ACC112 (cell line): ENCODE measurements around the gene IL32.
A peak's percentile ranks its signal among the peaks of the same experiment; 100 is the strongest.

Source experiments
- H2AFZ ChIP-seq: fragments of 200-600 bp; sonication (generic); one replicate; pipeline ENCODE4 v1.6.0; 2017; ENCODE audit warnings: antibody characterized with exemption, low read length; ENCODE audit not compliant: unreplicated experiment
- H3K27ac ChIP-seq: fragments of 200-600 bp; sonication (generic); 2 replicates; pipeline ENCODE4 v1.5.1; 2014; ENCODE audit warnings: low read depth, mild to moderate bottlenecking, antibody characterized with exemption, low read length, moderate library complexity
- H3K27me3 ChIP-seq: fragments of 200-600 bp; sonication (generic); 2 replicates; pipeline ENCODE4 v1.6.1; 2014; ENCODE audit warnings: mild to moderate bottlenecking, antibody characterized with exemption, low read length, moderate library complexity, mixed read lengths; ENCODE audit not compliant: insufficient read depth
- H3K36me3 ChIP-seq: fragments of 200-600 bp; sonication (generic); 2 replicates; pipeline ENCODE4 v1.6.1; 2016; ENCODE audit warnings: mild to moderate bottlenecking, antibody characterized with exemption, low read length, moderate library complexity, mixed read lengths; ENCODE audit not compliant: insufficient read depth
- H3K4me1 ChIP-seq: fragments of 200-600 bp; sonication (generic); one replicate; pipeline ENCODE4 v1.6.1; 2016; ENCODE audit warnings: low read length, mixed read lengths; ENCODE audit not compliant: insufficient read depth, unreplicated experiment, control insufficient read depth
- H3K4me3 ChIP-seq: fragments of 200-600 bp; sonication (generic); 2 replicates; pipeline ENCODE4 v1.5.1; 2014; ENCODE audit warnings: mild to moderate bottlenecking, low read depth, low read length
- H3K79me2 ChIP-seq: fragments of 200-600 bp; sonication (generic); one replicate; pipeline ENCODE4 v1.6.0; 2016; ENCODE audit warnings: low read length; ENCODE audit not compliant: control insufficient read depth, unreplicated experiment, insufficient read depth

Gene IL32

DNA sequence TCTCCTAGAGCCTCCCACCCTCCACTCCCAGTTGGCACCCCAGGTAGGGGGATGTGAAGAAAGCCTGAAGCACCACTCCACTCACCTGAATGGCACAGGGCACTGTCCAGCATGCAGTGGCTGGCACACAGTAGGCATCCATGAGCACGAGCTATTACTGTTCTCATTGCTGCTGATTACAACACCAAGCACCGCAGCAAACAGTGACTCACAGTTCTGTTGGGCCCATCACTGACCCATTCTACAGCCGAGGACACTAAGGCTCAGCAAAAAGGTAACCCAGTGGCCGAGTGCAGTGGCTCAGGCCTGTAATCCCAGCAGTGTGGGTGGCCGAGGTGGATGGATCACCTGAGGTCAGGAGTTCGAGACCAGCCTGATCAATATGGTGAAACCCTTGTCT lies 30.9 kb downstream of the IL32 start:
- Histone ChIP-seq H3K36me3 (no peaks in the 10 kb centered on the region), H3K4me3 (no peak overlapping the region)

DNA sequence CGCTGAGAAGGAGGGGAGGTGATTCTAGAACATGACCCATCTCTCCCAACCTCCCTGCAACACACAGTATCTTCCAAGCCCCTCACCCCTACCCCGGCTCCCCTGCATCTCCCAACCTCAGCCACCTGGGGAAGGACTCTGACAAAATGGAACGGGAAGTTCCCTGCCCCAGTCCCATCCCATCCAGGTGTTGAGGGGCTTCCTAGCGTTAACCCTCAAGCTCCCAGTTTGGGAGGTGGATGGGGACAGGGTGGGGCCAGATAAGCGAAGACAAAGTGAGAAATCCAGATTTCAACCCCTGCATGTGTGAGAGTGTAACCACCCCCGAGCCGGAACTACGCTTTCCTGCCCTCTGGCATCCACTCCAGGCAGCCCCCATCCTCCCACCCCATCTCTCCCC lies 31.8 kb downstream of the IL32 start:
- no peak overlapping the region for H2AFZ ChIP-seq
- H3K27ac ChIP-seq = no peak overlapping the region
- H3K27me3 ChIP-seq = peaks cover 9% of the 10 kb centered on the region
- H3K36me3 ChIP-seq = no peaks in the 10 kb centered on the region
- H3K79me2 ChIP-seq = no peaks in the 10 kb centered on the region
- no peak overlapping the region for H3K4me3 ChIP-seq
- peaks cover 6% of the 10 kb centered on the region for H3K4me1 ChIP-seq

More for the DNA sequence above, 30.9 kb downstream of the IL32 start:
- Histone ChIP-seq H3K4me1 (peaks cover 6% of the 10 kb centered on the region), H3K27ac (no peak overlapping the region), H2AFZ (no peak overlapping the region), H3K79me2 (no peaks in the 10 kb centered on the region), H3K27me3 (peaks cover 13% of the 10 kb centered on the region)

DNA sequence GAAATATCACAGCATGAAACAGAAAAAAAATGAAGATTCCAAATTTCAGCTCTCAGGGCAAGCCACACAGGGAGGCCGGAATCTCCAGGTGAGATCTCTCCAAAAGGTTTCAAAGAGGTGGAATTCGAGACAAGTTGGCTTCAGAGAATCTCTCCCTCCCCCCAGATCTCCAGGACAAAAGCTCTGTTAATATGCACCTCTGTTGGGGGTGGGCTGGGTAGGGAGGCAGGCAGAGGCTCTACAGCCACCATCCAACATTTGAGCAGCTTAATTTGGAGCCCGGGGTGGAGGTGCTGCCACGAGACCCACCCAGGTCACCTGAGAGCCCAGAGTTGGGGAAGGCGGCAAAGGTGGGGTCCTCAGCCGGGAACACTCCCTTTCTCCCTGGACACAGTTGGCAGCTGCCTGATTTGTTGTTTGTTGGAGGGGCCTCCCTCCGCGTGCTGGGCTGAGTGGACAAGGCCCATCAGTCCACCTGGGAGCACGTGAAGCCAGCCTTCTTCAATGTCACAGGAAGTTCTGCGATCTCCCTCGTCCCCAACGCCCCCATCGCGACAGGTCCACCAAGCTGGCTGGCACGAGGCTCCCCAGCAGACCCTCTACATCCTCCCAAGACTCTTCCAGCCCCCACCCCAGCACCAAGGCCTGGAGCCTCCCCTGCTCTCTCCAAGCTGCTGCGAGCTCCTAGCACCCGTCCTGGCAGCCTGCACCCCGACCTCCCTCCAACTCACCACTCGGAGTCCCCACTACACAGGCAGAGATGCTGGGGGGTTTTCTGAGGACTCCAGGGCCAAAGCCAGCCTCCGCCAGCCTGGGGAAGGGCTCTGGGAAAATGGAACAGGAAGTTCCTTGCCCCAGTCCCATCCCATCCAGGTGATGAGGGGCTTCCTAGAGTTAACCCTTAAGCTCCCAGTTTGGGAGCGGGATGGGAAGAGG lies 33.3 kb downstream of the IL32 start, which contains the start of gene ZSCAN10:
ZSCAN10 (minus strand) TSS at position 836 of the 936 bp plus-strand sequence. CDS start 6,357 bp downstream, outside the sequence.
- peak within 1 kb of the TSS; percentile 66 for H3K4me3 ChIP-seq

DNA sequence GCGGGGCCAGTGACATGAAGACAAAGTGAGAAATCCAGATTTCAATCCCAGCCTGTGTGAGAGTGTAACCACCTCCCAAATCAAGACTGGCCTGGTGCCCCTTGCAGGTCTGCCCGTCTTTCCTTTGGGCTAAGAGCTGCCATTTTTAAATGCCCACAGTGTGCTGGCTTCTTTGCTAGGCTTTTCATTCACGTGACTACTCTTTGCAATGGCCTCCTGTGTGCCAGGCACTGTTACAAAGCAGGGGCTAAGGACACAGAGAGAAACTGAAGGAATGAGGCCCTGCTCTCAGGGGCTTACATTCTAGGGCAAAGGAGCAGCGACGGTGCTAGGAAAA lies 33.9 kb downstream of the IL32 start:
- no peak overlapping the region; the same call in 1 of the 2 replicates for H3K4me3 ChIP-seq
- H2AFZ ChIP-seq = no peak overlapping the region
- no peaks in the 10 kb centered on the region for H3K36me3 ChIP-seq
- peaks cover 3% of the 10 kb centered on the region; the same call in 1 of the 2 replicates for H3K27me3 ChIP-seq
- H3K27ac ChIP-seq = no peak overlapping the region
- H3K79me2 ChIP-seq = no peaks in the 10 kb centered on the region
- H3K4me1 ChIP-seq = peaks cover 6% of the 10 kb centered on the region

More for the DNA sequence above, 33.3 kb downstream of the IL32 start, which contains the start of gene ZSCAN10:
- Histone ChIP-seq H3K27ac (no peak within 1 kb of the TSS), H3K4me1 (peaks cover 6% of the 10 kb centered on the region), H3K79me2 (no peaks in the 10 kb centered on the region), H3K36me3 (no peaks in the 10 kb centered on the region), H3K27me3 (peaks cover 3% of the 10 kb centered on the region; the same call in 1 of the 2 replicates), H2AFZ (peak within 1 kb of the TSS; percentile 75)

DNA sequence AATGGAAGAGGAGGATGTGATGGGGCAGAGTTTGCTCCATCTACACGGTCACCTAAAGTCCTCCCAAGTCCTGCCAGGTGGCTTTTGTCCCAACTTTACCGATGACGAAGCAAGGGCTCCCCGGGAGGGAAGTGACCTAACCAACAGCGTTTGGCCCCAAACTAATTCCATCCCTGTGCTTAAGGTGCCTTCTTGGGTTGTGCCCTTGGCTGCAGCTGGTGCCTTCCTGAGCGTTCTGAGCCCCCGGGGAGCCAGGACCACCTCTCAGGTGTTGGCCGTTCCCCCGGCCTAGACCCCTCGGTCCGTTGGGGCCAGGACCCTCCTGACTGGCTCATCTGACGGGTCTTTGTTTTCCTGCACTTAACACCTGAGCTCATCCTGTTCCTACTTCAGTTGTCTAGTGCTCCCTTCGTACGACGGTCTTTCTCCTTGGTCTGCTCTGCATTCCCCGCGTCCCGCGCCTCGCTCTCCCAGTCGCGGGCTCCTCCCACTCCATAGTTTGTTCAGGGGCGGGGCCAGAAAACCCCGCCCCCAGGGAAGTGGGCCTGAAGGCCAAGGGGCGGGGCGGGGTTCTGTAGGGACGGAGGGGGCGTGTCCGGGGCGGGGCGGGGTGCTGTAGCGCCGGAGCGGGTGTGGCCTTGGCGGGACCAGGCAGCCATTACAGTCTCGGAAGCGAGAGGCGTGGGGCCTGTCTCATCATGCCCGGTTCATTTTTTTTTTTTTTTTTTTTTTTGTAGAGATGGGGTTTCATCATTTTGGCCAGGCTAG lies 34.5 kb downstream of the IL32 start:
- peaks cover 3% of the 10 kb centered on the region; the same call in 1 of the 2 replicates for H3K27me3 ChIP-seq
- peak overlapping the region; percentile 75 for H2AFZ ChIP-seq
- H3K4me3 ChIP-seq = peak overlapping the region; percentile 66
- H3K4me1 ChIP-seq = peaks cover 6% of the 10 kb centered on the region
- no peaks in the 10 kb centered on the region for H3K36me3 ChIP-seq
- H3K79me2 ChIP-seq = no peaks in the 10 kb centered on the region
- H3K27ac ChIP-seq = no peak overlapping the region

DNA sequence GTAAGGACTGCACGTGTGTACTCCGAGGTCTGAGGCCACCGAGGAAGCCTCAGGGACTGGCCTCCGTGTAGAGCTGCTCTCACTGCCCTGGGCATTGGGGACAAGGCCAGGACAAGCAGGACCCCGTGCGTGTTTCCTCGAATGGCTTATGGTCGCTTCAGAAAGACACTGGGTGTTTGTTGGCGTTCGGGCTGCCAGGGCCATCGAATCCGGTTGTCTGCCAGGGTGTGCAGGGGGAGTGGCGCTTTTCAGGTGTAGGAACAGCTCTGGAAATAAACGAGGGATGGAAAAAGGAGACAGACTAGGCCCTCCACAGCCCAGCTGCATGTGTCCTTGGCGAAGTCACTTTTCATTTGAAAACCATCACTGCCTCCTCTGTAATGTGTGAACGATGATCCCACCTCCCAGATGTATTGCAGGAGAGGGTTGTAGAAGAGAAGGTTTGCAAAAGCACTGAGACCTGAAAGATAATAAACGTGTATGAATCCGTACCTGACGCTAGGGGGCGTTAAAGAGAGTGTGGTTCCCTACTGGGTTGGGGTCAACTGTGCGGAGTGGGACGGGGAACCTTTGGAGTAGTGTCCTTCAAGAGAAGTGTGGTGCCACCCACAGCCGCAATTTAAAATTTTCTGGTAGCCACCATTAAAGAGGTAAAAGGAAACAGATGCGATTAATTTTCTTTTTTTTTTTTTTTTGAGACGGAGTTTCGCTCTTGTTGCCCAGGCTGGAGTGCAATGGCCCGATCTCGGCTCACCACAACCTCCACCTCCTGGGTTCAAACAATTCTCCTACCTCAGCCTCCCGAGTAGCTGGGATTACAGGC lies 35.8 kb downstream of the IL32 start:
- Histone ChIP-seq H3K79me2 (no peaks in the 10 kb centered on the region), H3K36me3 (no peaks in the 10 kb centered on the region), H3K27ac (no peak overlapping the region), H3K4me3 (no peak overlapping the region), H2AFZ (no peak overlapping the region), H3K4me1 (peaks cover 6% of the 10 kb centered on the region), H3K27me3 (peaks cover 3% of the 10 kb centered on the region; the same call in 1 of the 2 replicates)

DNA sequence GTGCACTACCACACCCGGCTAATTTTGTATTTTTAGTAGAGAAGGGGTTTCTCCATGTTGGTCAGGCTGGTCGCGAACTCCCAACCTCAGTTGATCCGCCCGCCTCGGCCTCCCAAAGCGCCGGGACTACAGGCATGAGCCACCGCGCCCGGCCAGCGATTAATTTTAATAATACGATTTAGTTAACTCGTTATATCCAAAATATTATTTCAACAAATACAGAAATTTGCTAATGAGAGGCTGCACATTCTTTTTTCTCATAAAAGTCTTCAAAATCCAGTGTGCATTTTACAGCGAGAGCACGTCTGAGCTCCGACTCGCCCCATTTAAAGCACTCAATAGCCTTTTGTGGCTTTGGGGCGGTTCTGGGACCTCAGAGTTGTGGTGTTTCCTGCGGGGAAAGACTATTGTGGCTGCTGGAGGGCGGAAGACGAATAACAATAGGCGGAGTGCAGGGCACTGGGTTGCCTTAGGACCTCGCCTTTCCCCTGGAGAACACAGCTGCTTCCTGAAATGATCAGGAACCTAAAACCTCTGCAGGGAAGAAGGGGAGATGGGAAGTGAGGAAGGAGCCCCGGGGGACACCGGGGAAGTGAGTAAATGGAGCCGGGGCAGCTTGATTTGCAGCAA lies 36.5 kb downstream of the IL32 start:
- Histone ChIP-seq H3K79me2 (no peaks in the 10 kb centered on the region), H2AFZ (peak overlapping the region; percentile 13), H3K4me3 (no peak overlapping the region), H3K27me3 (peaks cover 3% of the 10 kb centered on the region; the same call in 1 of the 2 replicates), H3K4me1 (peaks cover 6% of the 10 kb centered on the region), H3K27ac (no peak overlapping the region), H3K36me3 (no peaks in the 10 kb centered on the region)

DNA sequence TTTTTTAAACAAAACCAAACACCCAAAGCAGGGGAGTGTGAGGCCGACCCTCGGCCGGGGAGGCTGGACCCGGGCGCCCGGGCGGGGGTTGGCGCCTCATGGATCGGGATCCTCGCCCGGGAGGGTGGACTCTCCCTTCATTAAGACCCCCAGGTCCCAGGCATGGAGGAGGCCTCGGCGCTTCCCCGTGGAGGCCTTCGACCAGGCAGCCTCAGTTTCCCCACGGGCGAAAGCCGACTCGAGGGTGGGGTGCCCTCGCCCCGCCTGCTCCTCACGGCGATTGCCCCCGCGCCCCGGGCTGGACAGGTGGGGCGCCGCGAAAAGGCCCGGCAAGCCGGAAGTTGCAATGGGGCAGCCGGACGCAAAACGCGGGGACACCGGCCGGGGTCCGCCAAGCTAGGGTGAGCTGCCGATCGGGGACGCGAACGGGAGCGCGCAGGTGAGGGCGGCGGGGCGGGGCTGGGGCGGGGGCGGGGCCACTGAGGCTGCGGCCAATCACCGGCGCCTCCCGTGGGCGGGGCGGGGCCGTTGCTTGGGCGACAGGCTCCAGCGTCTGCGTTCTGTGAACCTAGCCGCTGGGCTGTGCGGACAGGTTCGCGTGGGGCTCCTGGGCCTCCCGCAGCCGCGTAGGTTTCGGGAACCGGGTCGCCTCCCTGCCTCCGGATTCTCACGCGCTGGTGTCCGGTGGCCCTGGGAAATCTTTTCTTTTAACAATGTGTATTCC lies 40.9 kb downstream of the IL32 start:
- Histone ChIP-seq H3K4me1 (peaks cover 3% of the 10 kb centered on the region), H3K79me2 (no peaks in the 10 kb centered on the region), H3K27me3 (no peaks in the 10 kb centered on the region), H2AFZ (peak overlapping the region; percentile 84), H3K4me3 (peak overlapping the region; percentile 81), H3K36me3 (no peaks in the 10 kb centered on the region), H3K27ac (no peak overlapping the region)

DNA sequence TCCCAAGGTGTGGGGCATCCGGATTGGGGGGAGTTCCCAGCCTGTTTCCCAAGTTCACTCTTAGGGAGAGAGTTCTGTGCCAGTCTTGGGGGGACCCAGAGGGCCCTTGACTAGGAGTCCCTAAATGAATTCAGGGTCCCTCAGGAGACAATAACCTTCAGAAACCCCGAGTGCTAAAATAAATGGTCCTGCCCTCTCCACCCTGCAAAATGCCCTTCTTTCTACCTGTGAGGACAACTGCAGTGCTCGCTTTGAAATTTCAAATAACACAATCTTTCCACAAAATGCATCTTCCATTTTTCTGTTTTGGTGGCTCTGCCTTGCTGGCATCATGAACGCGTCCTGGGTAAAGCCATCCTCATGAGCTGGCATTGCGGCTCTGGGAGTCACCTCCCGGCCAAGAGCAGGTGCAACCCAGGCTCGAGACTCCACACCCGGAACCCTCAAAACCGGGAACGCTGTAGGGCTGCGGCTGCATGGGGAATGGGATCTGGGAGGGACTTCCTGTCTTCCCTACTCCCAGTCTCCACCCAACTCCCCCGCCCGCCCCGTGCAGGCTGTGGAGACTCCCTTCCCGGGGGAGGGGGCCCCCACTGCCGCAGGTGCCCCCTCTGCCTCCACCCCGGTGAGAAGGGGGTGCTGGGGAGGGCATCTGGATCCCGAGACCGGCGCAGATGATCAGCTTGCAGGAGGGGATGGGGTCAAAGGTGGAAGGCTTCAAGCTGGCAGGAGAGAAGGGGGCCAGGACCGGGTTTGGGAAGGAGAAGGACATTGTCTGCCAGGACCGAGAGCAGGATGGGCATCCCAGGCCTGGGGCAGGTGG lies 46.8 kb downstream of the IL32 start, which contains the start of gene ZNF205:
ZNF205 (plus strand) TSS at position 529 of the 823 bp plus-strand sequence. CDS start 845 bp downstream, outside the sequence.
- Histone ChIP-seq H3K4me1 (peaks cover 11% of the 10 kb centered on the region), H3K36me3 (no peaks in the 10 kb centered on the region), H3K4me3 (peak within 1 kb of the TSS; percentile 94), H3K79me2 (peaks cover 4% of the 10 kb centered on the region), H2AFZ (peak within 1 kb of the TSS; percentile 98), H3K27me3 (no peaks in the 10 kb centered on the region), H3K27ac (no peak within 1 kb of the TSS)
